ENCODE measurements around the gene BACE2. TPM values are rescaled to one million over a fixed set of nuclear protein-coding genes. Genes with fewer than 3 reads are reported as not detected.
"Not testable (repeated sequence)": the region's sequence is repeated elsewhere in the genome, so short reads cannot be mapped to it uniquely, and the experiment has no call there.

The BACE2 gene
- total RNA-seq, 2 experiments from 2014 or later = not detected

- H2AFZ ChIP-seq (ENCODE audit: low read length) = no peak overlapping the region
- H3K36me3 ChIP-seq (ENCODE audit: insufficient read depth, low read length) = no peaks in the 10 kb centered on the region
- CTCF ChIA-PET (ENCODE audit: unreplicated experiment) = no interaction called here
- no peak overlapping the region for H3K27ac ChIP-seq (ENCODE audit: low read depth, low read length, poor library complexity, severe bottlenecking)
- intact Hi-C loops (cut with micrococcal nuclease; ENCODE audit: unreplicated experiment) = no loop called here
- H4K20me1 ChIP-seq (ENCODE audit: insufficient read depth, low read length) = no peaks in the 10 kb centered on the region
- TF ChIP-seq EZH2phosphoT487 (IDR thresholded peaks at IDR 0.05; ENCODE audit: borderline replicate concordance, low read depth, low read length) = no peak
- TF ChIP-seq, protein P1, sequence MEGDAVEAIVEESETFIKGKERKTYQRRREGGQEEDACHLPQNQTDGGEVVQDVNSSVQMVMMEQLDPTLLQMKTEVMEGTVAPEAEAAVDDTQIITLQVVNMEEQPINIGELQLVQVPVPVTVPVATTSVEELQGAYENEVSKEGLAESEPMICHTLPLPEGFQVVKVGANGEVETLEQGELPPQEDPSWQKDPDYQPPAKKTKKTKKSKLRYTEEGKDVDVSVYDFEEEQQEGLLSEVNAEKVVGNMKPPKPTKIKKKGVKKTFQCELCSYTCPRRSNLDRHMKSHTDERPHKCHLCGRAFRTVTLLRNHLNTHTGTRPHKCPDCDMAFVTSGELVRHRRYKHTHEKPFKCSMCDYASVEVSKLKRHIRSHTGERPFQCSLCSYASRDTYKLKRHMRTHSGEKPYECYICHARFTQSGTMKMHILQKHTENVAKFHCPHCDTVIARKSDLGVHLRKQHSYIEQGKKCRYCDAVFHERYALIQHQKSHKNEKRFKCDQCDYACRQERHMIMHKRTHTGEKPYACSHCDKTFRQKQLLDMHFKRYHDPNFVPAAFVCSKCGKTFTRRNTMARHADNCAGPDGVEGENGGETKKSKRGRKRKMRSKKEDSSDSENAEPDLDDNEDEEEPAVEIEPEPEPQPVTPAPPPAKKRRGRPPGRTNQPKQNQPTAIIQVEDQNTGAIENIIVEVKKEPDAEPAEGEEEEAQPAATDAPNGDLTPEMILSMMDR (conservative IDR thresholded peaks at IDR 0.05; ENCODE audit: low read length) = no peak
- no peak overlapping the region for H3K4me2 ChIP-seq (ENCODE audit: low read length)
- DNase-seq (ENCODE audit: low spot score) = no peak
- no peaks in the 10 kb centered on the region for H3K9me3 ChIP-seq (ENCODE audit: low read length)
- POLR2A ChIA-PET = no interaction called here
- no TSS peak for BruUV-seq (replicated peaks)
- H3K4me3 ChIP-seq (ENCODE audit: low read depth, low read length, poor library complexity, severe bottlenecking) = no peak overlapping the region
- H3K4me1 ChIP-seq (ENCODE audit: insufficient read depth, low read length, poor library complexity, severe bottlenecking) = no peaks in the 10 kb centered on the region
- no peaks in the 10 kb centered on the region for H3K9me2 ChIP-seq (ENCODE audit: insufficient read depth, low read length)
- H3K79me2 ChIP-seq (ENCODE audit: insufficient read depth, low read depth, low read length) = no peaks in the 10 kb centered on the region
Observed at GRCh38 chr21:41235201-41235600, 67.2 kb downstream of the BACE2 start.

DNA sequence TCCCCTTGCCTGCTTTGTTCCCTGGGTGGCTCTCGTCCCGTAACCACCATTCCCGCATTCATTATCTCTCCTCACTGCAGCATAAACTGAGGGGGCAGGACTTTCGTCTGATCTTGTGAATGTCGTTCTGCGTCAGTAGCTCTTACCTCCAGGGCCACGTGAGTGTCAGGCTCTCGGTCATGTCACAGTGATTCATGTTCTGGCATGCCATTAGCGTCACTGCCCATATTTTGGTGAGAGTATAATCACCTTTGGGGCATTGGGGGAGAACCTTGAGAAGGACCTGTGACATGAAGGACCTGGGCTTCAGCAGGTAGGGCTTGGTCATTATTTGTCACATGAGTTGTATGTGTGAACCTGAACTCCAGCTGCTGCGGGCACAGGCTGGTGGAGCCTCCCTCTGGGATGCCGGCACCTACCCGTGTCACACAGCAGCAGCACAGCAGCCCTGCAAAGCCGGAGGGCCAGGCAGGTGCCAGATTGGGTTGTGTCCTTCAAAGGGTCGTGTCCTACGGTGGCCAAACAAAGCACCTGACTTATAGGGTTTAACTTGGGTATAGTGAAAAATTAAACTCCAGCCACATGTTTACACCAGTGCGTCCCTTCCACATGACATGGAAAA is 68.5 kb downstream of the BACE2 start:
- no peak overlapping the region for H3K4me3 ChIP-seq (ENCODE audit: low read depth, low read length, poor library complexity, severe bottlenecking)
- no peaks in the 10 kb centered on the region for H3K36me3 ChIP-seq (ENCODE audit: insufficient read depth, low read length)
- H3K9me2 ChIP-seq (ENCODE audit: insufficient read depth, low read length) = no peaks in the 10 kb centered on the region
- no peak overlapping the region for H2AFZ ChIP-seq (ENCODE audit: low read length)
- H3K79me2 ChIP-seq (ENCODE audit: insufficient read depth, low read depth, low read length) = no peaks in the 10 kb centered on the region
- no peak for DNase-seq (ENCODE audit: low spot score)
- no peaks in the 10 kb centered on the region for H3K9me3 ChIP-seq (ENCODE audit: low read length)
- CTCF ChIA-PET (ENCODE audit: unreplicated experiment) = no interaction called here
- H4K20me1 ChIP-seq (ENCODE audit: insufficient read depth, low read length) = no peaks in the 10 kb centered on the region
- no peak overlapping the region for H3K27ac ChIP-seq (ENCODE audit: low read depth, low read length, poor library complexity, severe bottlenecking)
- POLR2A ChIA-PET = no interaction called here
- H3K4me2 ChIP-seq (ENCODE audit: low read length) = no peak overlapping the region
- intact Hi-C loops (cut with micrococcal nuclease; ENCODE audit: unreplicated experiment) = no loop called here
- H3K4me1 ChIP-seq (ENCODE audit: insufficient read depth, low read length, poor library complexity, severe bottlenecking) = no peaks in the 10 kb centered on the region
- TF ChIP-seq, protein P1 (conservative IDR thresholded peaks at IDR 0.05; ENCODE audit: low read length) = no peak
- no peak for TF ChIP-seq EZH2phosphoT487 (IDR thresholded peaks at IDR 0.05; ENCODE audit: borderline replicate concordance, low read depth, low read length)
- no TSS peak for BruUV-seq (replicated peaks)

DNA sequence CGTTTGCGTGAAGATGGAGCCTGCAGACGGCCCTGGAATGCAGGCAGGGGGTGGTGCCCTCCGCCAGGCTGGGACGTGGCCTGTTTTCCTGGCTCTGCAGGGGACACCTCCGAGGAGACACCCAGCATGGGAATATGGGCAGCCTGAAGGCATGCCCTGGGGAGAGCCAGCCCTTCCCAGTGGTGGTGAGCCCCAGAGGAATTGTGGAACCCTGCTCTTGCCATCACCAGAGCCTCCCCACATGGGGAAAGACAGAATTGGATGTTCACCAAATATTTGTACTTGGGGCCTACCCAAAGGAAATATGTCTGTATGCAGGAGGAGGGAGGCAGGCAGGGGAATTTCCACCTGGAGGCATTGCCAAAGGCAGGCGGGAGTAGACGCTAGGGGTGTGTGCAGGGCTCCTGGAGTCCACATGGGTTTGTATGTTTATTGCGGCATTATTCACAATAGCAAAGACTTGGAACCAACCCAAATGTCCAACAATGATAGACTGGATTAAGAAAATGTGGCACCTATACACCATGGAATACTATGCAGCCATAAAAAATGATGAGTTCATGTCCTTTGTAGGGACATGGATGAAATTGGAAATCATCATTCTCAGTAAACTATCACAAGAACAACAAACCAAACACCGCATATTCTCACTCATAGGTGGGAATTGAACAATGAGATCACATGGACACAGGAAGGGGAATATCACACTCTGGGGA is 70.3 kb downstream of the BACE2 start:
- H3K4me3 ChIP-seq (ENCODE audit: low read depth, low read length, poor library complexity, severe bottlenecking); H4K20me1 ChIP-seq (ENCODE audit: insufficient read depth, low read length); H3K9me3 ChIP-seq (ENCODE audit: low read length); H3K9me2 ChIP-seq (ENCODE audit: insufficient read depth, low read length); H3K27ac ChIP-seq (ENCODE audit: low read depth, low read length, poor library complexity, severe bottlenecking); H3K4me1 ChIP-seq (ENCODE audit: insufficient read depth, low read length, poor library complexity, severe bottlenecking); H3K4me2 ChIP-seq (ENCODE audit: low read length); CTCF ChIA-PET (ENCODE audit: unreplicated experiment); POLR2A ChIA-PET; intact Hi-C loops (cut with micrococcal nuclease; ENCODE audit: unreplicated experiment); DNase-seq (ENCODE audit: low spot score); H3K36me3 ChIP-seq (ENCODE audit: insufficient read depth, low read length); H2AFZ ChIP-seq (ENCODE audit: low read length); H3K79me2 ChIP-seq (ENCODE audit: insufficient read depth, low read depth, low read length); BruUV-seq (replicated peaks): not testable (repeated sequence)

Data from OCI-LY7 (cell line).